Colonic mucosa (tissue), 4 donors: ENCODE data around the gene CRACR2B. TPM values are rescaled to one million over a fixed set of nuclear protein-coding genes. Genes with fewer than 3 reads are reported as not detected.

Experiments
- DNase-seq: peaks from one replicate; pipeline ENCODE4 v3.0.0-alpha.2; 2020
- H3K27ac ChIP-seq: fragments of 200-600 bp; one replicate; pipeline ENCODE4 v1.8.0; 2021
- H3K27me3 ChIP-seq: fragments of 200-600 bp; one replicate; pipeline ENCODE4 v1.8.0; 2021
- H3K36me3 ChIP-seq: fragments of 200-600 bp; one replicate; pipeline ENCODE4 v1.8.0; 2021
- H3K4me1 ChIP-seq: fragments of 200-600 bp; one replicate; pipeline ENCODE4 v1.8.0; 2021; ENCODE audit warnings: mild to moderate bottlenecking
- H3K4me3 ChIP-seq: fragments of 200-600 bp; one replicate; pipeline ENCODE4 v1.8.0; 2021
- H3K9ac ChIP-seq, 2 donors: one replicate each; pipeline ENCODE4 v1.7.0; 2013; ENCODE audit warnings: control low read depth in 2 of 2, low read depth in 2 of 2, low read length in 2 of 2
- H3K9me3 ChIP-seq: fragments of 200-600 bp; one replicate; pipeline ENCODE4 v1.8.0; 2021
- CTCF ChIP-seq: fragments of 200-600 bp; IDR thresholded peaks from one replicate; pipeline ENCODE4 v1.8.0; 2022; ENCODE audit warnings: antibody characterized with exemption, mild to moderate bottlenecking
- intact Hi-C: fragments of 100-400 bp; cut with DNase I; formaldehyde crosslinking; loops from one replicate; pipeline ENCODE4 v1.14.1; 2022
- total RNA-seq, 2 donors: library from RNA; stranded (reverse); fragmentation: NEBNext Ultra II Directional in 1 of 2; extraction: Animal tissue kit (Norgen Biotek cat#: 25700) in 1 of 2; gene quantifications; one replicate each; pipeline ENCODE4 v1.2.1, GENCODE V29; 2021
- donor health status: healthy.
- donor health status: DM: no; HTN: no; CAD: no.
- donor health status: DM: no; HTN: no; CAD: no.

CRACR2B gene
- 100 to 1,000 TPM in 1 of 2 donors, 10 to 100 TPM in 1; 97.3 to 108 TPM for total RNA-seq

- Histone ChIP-seq H3K27ac (peak within 1 kb of the TSS; percentile 93), H3K9me3 (no peaks in the 10 kb centered on the region), H3K36me3 (peaks cover 7% of the 10 kb centered on the region), H3K27me3 (peaks cover 18% of the 10 kb centered on the region), H3K4me1 (peaks cover 39% of the 10 kb centered on the region), H3K4me3 (peak within 1 kb of the TSS; percentile 41), H3K9ac (peak within 1 kb of the TSS; percentile 84 to 90)
- peak; percentile 77 for DNase-seq
- TF ChIP-seq CTCF: no peak
- intact Hi-C loops: no loop called here
These were observed at the start of gene CRACR2B for GRCh38 chr11:827897-828192. Gene CRACR2B, plus strand, starts transcription at chr11:827919. Its CDS starts 689 bp downstream, at chr11:828608.

GRCh38 chr11:778976-779954, 48.5 kb upstream of the CRACR2B start:
- H3K9me3 ChIP-seq: no peaks in the 10 kb centered on the region
- intact Hi-C loops: no loop called here
- no peak for TF ChIP-seq CTCF
- no peak for DNase-seq
- no peak overlapping the region for H3K4me3 ChIP-seq
- H3K27me3 ChIP-seq: no peaks in the 10 kb centered on the region
- peaks cover 16% of the 10 kb centered on the region for H3K4me1 ChIP-seq
- no peak overlapping the region for H3K27ac ChIP-seq
- no peaks in the 10 kb centered on the region for H3K36me3 ChIP-seq
- no peak overlapping the region for H3K9ac ChIP-seq

- peaks cover 15% of the 10 kb centered on the region for H3K4me1 ChIP-seq
- H3K27me3 ChIP-seq: no peaks in the 10 kb centered on the region
- DNase-seq: no peak
- no peaks in the 10 kb centered on the region for H3K36me3 ChIP-seq
- H3K27ac ChIP-seq: no peak overlapping the region
- no peaks in the 10 kb centered on the region for H3K9me3 ChIP-seq
- intact Hi-C loops: no loop called here
- H3K4me3 ChIP-seq: no peak overlapping the region
- H3K9ac ChIP-seq: no peak overlapping the region
- TF ChIP-seq CTCF: no peak
These were observed 47.7 kb upstream of the CRACR2B start for GRCh38 chr11:779955-780532.

GRCh38 chr11:782264-783174, 45.2 kb upstream of the CRACR2B start:
- Histone ChIP-seq H3K4me3 (no peak overlapping the region), H3K9me3 (no peaks in the 10 kb centered on the region), H3K36me3 (no peaks in the 10 kb centered on the region), H3K9ac (no peak overlapping the region), H3K4me1 (no peaks in the 10 kb centered on the region), H3K27ac (no peak overlapping the region), H3K27me3 (no peaks in the 10 kb centered on the region)
- TF ChIP-seq CTCF: no peak
- intact Hi-C loops: no loop called here
- no peak for DNase-seq

- Histone ChIP-seq H3K9me3 (no peaks in the 10 kb centered on the region), H3K27me3 (no peaks in the 10 kb centered on the region), H3K9ac (peak overlapping the region in 1 of 2 donors; percentile 51), H3K4me1 (no peaks in the 10 kb centered on the region), H3K36me3 (no peaks in the 10 kb centered on the region), H3K27ac (no peak overlapping the region), H3K4me3 (no peak overlapping the region)
- peak; percentile 66 for TF ChIP-seq CTCF
- intact Hi-C loops: no loop called here
- DNase-seq: peak; percentile 83
These were observed 44.1 kb upstream of the CRACR2B start for GRCh38 chr11:783581-784015.
